ENCODE results near the gene MLPH. TPM values are rescaled to one million over a fixed set of nuclear protein-coding genes. Genes with fewer than 3 reads are reported as not detected.

MLPH gene
- total and polyA plus RNA-seq, 2 of the 13 experiments (the other 11 are each of a cell fraction or from before 2014, with no cell fraction given): 0.12 TPM; not detected in 1

- no peak for TF ChIP-seq ZSCAN29 (CRISPR knock-in tag; conservative IDR thresholded peaks at IDR 0.05)
- peak; percentile 39 for TF ChIP-seq MYC (CRISPR knock-in tag; IDR thresholded peaks at IDR 0.05; ENCODE audit: borderline replicate concordance)
- peak; percentile 32; the same call in 1 of the 2 replicates for TF ChIP-seq ZNF143 (CRISPR knock-in tag; IDR thresholded peaks at IDR 0.05)
- no peak for TF ChIP-seq XRCC5 (optimal IDR thresholded peaks at IDR 0.05; ENCODE audit: low read length)
- no peak for TF ChIP-seq ZNF121 (CRISPR knock-in tag; IDR thresholded peaks at IDR 0.05)
- TF ChIP-seq FOSL2 (CRISPR knock-in tag; IDR thresholded peaks at IDR 0.05): no peak
- TF ChIP-seq ZNF776 (CRISPR knock-in tag; IDR thresholded peaks at IDR 0.05): no peak
- peak; percentile 27; the same call in 1 of the 2 replicates for TF ChIP-seq REPIN1 (CRISPR knock-in tag; IDR thresholded peaks at IDR 0.05; ENCODE audit: borderline replicate concordance, low read depth)
- TF ChIP-seq ZBED4 (CRISPR knock-in tag; IDR thresholded peaks at IDR 0.05; ENCODE audit: borderline replicate concordance): no peak
- no peak for TF ChIP-seq CBX2 (IDR thresholded peaks at IDR 0.05; ENCODE audit: low read depth, low read length)
- TF ChIP-seq CBX2 (CRISPR knock-in tag; IDR thresholded peaks at IDR 0.05; ENCODE audit: low read depth): no peak
- TF ChIP-seq ZNF550 (CRISPR knock-in tag; IDR thresholded peaks at IDR 0.05; ENCODE audit: borderline replicate concordance): peak; percentile 62; the same call in 1 of the 2 replicates
- no peak for TF ChIP-seq TFDP1 (CRISPR knock-in tag; IDR thresholded peaks at IDR 0.05; ENCODE audit: borderline replicate concordance)
- no peak for TF ChIP-seq ZNF124 (CRISPR knock-in tag; IDR thresholded peaks at IDR 0.05)
- TF ChIP-seq, protein P1, sequence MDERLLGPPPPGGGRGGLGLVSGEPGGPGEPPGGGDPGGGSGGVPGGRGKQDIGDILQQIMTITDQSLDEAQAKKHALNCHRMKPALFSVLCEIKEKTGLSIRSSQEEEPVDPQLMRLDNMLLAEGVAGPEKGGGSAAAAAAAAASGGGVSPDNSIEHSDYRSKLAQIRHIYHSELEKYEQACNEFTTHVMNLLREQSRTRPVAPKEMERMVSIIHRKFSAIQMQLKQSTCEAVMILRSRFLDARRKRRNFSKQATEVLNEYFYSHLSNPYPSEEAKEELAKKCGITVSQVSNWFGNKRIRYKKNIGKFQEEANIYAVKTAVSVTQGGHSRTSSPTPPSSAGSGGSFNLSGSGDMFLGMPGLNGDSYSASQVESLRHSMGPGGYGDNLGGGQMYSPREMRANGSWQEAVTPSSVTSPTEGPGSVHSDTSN (CRISPR knock-in tag; IDR thresholded peaks at IDR 0.05): no peak
- 0 out of 2 replicates have a peak, but pooled peaks have one; percentile 38 for TF ChIP-seq TARDBP (CRISPR knock-in tag; IDR thresholded peaks at IDR 0.05)
- 0 out of 2 replicates have a peak, but pooled peaks have one; percentile 12 for TF ChIP-seq HBP1 (CRISPR knock-in tag; IDR thresholded peaks at IDR 0.05; ENCODE audit: low read depth)
- TF ChIP-seq TBX2 (CRISPR knock-in tag; IDR thresholded peaks at IDR 0.05; ENCODE audit: borderline replicate concordance): 0 out of 2 replicates have a peak, but pooled peaks have one; percentile 39
- peak; percentile 80 for TF ChIP-seq ZBTB38 (CRISPR knock-in tag; IDR thresholded peaks at IDR 0.05)
Measured at GRCh38 chr2:237591141-237591881, 104.3 kb downstream of the MLPH start (continued).
